Naive thymus-derived CD8-positive, alpha-beta T cell (primary cell): ENCODE measurements around the gene SOX10. TPM values are rescaled to one million over a fixed set of nuclear protein-coding genes. Genes with fewer than 3 reads are reported as not detected.
A peak's percentile ranks its signal among the peaks of the same experiment; 100 is the strongest.

ENCODE experiments used
- ATAC-seq, 2 donors: fragments of 150-1000 bp; cut with Tn5 transposase in 1 of 2; sonication (Bioruptor Pico), chemical (Tn5 transposase) in 1 of 2; 1 replicate in 1 of 2; 2 replicates in 1 of 2; pipeline ENCODE4 v1.10.0; 2021; ENCODE audit warnings: mild to moderate bottlenecking in 2 of 2, moderate library complexity in 2 of 2
- POLR2A ChIA-PET: fragments of 350-600 bp; sonication (Branson Sonifier 250); formaldehyde crosslinking; loops from one replicate; lab custom pipeline; 2021; ENCODE audit warnings: antibody characterized with exemption; lab: Charles Lee
- DNase-seq, 10 donors: peaks; one replicate each; pipeline versions ENCODE4 v3.0.0 to v3.0.0-alpha.2; 2020 to 2022
- H3K27ac Mint-ChIP-seq, 10 donors: one replicate each; pipeline ENCODE4 v1.8.0; 2020 to 2022; ENCODE audit warnings: mild to moderate bottlenecking in 10 of 10, mixed read lengths in 10 of 10, moderate library complexity in 4 of 10, inconsistent platforms in 1 of 10
- H3K27me3 Mint-ChIP-seq, 5 donors: one replicate each; pipeline ENCODE4 v1.8.0; 2021 to 2022; ENCODE audit warnings: mixed read lengths in 5 of 5
- H3K36me3 Mint-ChIP-seq, 3 donors: one replicate each; pipeline ENCODE4 v1.8.0; 2020 to 2022; ENCODE audit warnings: mixed read lengths in 3 of 3, mild to moderate bottlenecking in 2 of 3, inconsistent platforms in 1 of 3
- H3K4me1 Mint-ChIP-seq, 4 donors: one replicate each; pipeline ENCODE4 v1.8.0; 2021 to 2022; ENCODE audit warnings: mixed read lengths in 4 of 4
- H3K4me3 Mint-ChIP-seq, 10 donors: one replicate each; pipeline ENCODE4 v1.8.0; 2020 to 2022; ENCODE audit warnings: mild to moderate bottlenecking in 10 of 10, mixed read lengths in 10 of 10, moderate library complexity in 6 of 10, inconsistent platforms in 1 of 10
- H3K9me3 Mint-ChIP-seq, 9 donors: one replicate each; pipeline ENCODE4 v1.8.0; 2020 to 2022; ENCODE audit warnings: mixed read lengths in 9 of 9, mild to moderate bottlenecking in 3 of 9, inconsistent platforms in 1 of 9, moderate library complexity in 1 of 9
- polyA plus RNA-seq, 3 donors: library from polyadenylated mRNA; unstranded; fragments of 300-500 nt; fragmentation: Illumina TruSeq; gene quantifications; one replicate each; pipeline ENCODE4 v1.2.3, GENCODE V29; 2021
- total RNA-seq, 8 experiments: library from RNA in 2 of 8; stranded (reverse) in 2 of 8; gene quantifications; one replicate each; pipeline ENCODE4 v1.2.3 and lab custom pipeline; 2021 to 2026

Gene SOX10
- total and polyA plus RNA-seq, 5 experiments from 2014 or later: not detected

DNA sequence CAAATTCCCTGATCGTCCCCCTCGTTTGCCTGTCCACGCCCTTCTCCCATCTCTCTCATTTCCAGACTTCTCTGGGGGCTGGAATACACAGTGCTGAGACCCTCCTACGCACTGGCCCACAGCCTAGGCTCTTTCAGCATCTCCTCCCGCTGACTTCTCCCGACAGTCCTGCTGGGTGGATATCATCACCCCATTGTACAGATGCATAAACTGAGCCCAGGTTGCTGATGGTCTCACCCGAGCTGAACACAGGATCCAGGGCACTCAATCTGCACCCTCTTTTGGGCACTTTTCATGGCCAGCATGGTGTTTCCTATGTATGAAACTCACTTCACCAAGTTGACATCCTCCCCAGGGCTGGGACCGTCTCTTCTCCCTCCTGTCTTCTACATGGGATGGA lies 41.2 kb upstream of the SOX10 start:
- Mint-ChIP-seq H3K9me3 (no peaks in the 10 kb centered on the region), H3K36me3 (peaks cover 0 to 3% (median 0%) of the 10 kb centered on the region in 3 donors), H3K4me3 (no peak overlapping the region), H3K4me1 (peaks cover 0 to 7% (median 0%) of the 10 kb centered on the region in 4 donors), H3K27me3 (no peaks in the 10 kb centered on the region), H3K27ac (peak overlapping the region in 1 of 10 donors; percentile 18)
- DNase-seq (no peak), ATAC-seq (no peak)
- POLR2A ChIA-PET: no interaction called here

DNA sequence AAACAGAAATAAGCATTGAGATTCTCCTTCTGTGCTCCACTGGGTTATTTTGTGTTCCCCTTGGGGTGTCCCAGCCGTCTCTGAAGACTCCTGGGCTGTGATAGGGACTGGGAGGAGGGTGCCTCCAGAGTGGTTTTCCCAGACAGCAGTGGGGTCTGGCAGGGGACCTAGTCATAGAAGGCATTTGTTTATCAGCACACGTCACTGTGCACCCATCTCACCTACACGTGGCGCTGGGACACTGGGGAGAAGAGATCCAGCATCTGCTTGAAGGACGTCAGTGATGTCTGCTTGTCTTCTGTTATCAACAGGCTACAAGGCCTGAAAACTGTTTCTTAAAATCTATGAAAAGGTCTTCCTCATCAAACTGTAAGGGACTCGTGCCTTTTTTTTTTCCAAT lies 38.7 kb upstream of the SOX10 start:
- no peak overlapping the region for H3K27ac Mint-ChIP-seq

DNA sequence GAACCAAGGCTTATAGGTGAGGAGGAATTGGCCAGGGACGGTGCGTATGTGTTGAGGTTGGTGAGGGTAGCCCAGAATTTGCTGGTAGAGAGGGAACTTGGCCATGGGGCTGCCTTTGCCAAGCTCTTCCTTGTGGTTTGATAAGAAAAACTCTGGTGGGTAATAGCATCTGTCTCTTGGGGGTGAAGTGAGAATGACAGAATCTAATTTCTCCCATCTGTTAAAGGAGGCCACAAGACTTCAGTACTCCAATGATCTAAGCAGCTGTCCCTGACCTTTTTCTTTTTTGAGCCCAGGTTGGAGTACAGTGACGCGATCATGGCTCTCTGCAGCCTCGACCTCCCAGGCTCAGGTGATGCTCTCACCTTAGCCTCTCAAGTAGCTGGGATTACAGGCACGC lies 36.9 kb upstream of the SOX10 start:
- Mint-ChIP-seq H3K4me1 (peaks cover 0 to 7% (median 2%) of the 10 kb centered on the region in 4 donors), H3K36me3 (peaks cover 0 to 2% (median 0%) of the 10 kb centered on the region in 3 donors), H3K9me3 (no peaks in the 10 kb centered on the region), H3K4me3 (no peak overlapping the region), H3K27me3 (no peaks in the 10 kb centered on the region), H3K27ac (no peak overlapping the region)
- ATAC-seq (no peak), DNase-seq (no peak)
- POLR2A ChIA-PET: no interaction called here

More for the DNA sequence above, 38.7 kb upstream of the SOX10 start:
- no peaks in the 10 kb centered on the region for H3K27me3 Mint-ChIP-seq
- H3K4me1 Mint-ChIP-seq: peaks cover 0 to 10% (median 0%) of the 10 kb centered on the region in 4 donors
- no peak for DNase-seq
- no peaks in the 10 kb centered on the region for H3K9me3 Mint-ChIP-seq
- H3K36me3 Mint-ChIP-seq: peaks cover 0 to 3% (median 0%) of the 10 kb centered on the region in 3 donors
- H3K4me3 Mint-ChIP-seq: no peak overlapping the region
- POLR2A ChIA-PET: no interaction called here
- no peak for ATAC-seq

DNA sequence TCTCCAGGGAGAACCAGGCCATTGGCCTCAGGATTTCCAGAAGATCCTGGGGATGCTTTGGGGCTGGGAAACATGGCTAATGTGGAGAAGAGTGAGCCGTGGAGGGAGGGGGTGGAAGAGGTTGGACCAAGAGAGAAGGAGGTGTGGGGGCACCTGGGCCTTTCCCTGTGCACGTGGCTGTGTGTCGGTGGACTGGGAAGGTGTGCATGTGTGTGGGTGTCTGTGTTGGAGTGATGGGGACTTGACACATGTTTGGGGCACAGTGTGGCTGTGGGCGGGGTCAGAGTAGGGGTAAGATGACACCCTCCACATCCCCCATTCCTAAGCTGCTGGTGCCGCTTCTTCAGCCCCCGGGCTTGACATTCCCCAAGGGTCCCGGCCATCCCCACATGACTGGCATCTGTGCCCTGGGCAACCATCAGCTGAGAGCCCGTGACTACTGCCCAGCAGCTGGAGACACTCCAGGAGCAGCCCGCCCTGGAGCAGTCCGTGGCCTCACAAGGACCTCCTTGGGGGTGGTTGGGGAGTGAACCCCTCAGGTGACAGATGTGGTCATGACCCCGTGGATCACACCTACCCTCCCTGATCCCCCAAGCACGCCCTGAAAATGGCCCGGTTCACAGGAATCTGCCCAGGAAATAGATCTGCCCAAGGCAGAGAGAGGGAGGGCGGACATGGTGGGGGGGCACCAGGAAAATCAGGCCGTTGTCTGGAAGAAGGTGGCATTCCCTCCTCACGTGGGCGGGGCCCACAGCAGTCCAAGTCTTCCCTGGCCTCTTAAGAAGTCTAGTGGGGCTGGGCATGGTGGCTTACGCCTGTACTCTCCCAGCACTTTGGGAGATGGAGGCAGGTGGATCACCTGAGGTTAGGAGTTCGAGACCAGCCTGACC lies 34.8 kb upstream of the SOX10 start:
- H3K27ac Mint-ChIP-seq: no peak overlapping the region
- H3K4me1 Mint-ChIP-seq: peaks cover 0 to 9% (median 2%) of the 10 kb centered on the region in 4 donors
- POLR2A ChIA-PET: no interaction called here
- ATAC-seq: no peak
- H3K36me3 Mint-ChIP-seq: no peaks in the 10 kb centered on the region
- no peak overlapping the region for H3K4me3 Mint-ChIP-seq
- no peaks in the 10 kb centered on the region for H3K27me3 Mint-ChIP-seq
- DNase-seq: no peak
- no peaks in the 10 kb centered on the region for H3K9me3 Mint-ChIP-seq

DNA sequence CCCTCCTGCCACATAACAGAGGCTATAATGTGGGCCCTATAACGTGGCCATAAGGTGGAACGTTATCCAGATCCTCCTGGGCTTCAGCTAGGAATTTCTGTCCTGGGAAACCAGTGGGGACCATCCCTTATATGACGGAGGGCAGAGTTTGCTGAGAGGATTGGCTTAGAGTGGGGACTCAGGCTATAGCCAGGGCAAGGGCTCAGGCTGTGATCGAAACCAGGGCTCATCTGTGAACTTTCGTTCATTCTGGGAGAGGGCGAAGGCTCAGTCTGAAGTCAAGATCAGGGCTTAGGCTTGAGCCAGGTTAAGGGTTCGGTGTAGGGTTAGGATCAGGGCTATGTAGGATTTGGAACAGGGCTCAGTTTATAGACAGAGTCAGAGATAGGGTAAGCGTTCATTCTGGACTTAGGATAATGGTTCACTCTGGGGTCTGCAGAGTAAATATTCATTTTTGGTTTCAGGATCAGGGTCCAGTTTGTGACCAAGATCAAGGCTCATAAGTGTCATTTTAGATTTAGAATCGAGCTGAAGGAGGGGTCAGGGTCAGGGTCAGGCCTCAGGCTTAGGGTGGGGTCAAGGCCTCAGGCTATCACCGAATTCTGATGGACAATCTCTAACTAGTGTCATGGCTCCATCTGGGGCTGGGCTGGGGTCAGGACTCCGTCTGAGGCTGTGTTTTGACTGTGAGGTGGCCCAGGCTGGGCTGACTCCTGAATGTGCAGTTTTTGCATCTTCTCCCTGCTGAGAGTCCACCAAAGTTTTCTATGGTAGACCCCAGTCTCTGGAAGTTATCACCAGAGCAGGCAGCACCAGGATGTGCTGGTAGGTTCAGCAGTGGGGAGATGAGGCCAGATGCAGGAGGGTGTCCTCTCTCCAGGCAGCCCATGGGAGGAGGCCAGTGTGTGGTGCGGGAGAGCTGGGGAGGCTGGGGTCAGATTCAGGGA lies 33.9 kb upstream of the SOX10 start:
- Mint-ChIP-seq H3K4me1 (peaks cover 0 to 9% (median 2%) of the 10 kb centered on the region in 4 donors), H3K27ac (peak overlapping the region in 3 of 10 donors; percentile 12 to 65 (median 18)), H3K4me3 (no peak overlapping the region), H3K9me3 (no peaks in the 10 kb centered on the region), H3K27me3 (no peaks in the 10 kb centered on the region), H3K36me3 (no peaks in the 10 kb centered on the region)
- no peak for ATAC-seq
- POLR2A ChIA-PET: no interaction called here
- DNase-seq: no peak

DNA sequence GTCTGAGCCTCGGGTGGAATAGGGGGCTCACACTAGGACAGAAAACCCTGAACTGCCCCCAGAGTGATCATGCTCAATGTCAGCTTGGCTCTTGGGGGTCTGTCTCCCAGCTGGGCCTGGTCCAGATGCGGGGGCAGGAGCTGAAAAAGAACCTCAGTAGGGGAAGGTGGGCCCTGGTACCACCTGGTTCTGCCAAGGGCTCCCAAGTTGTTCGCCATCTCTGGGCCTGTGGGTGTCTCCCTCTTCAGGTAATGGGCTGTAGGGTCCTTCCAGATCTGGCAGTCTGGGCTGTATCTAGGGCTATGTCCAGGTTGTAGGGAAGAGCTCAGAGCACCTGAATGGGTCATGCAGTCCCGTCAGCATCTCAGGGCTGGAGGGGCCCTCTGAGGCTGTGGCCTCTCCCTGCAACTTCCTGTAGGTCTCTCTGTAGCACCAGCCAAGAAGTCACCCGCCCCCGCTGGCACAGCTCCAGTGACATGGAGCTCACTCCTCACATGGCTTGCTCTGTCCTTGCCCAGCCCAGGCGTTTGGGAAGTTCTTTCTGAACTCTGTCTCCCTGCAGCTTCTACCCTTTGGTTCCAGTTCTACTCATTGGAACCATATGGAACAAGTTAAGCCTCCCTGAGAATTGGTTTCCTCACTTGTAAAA lies 33.0 kb upstream of the SOX10 start:
- no peak for DNase-seq
- Mint-ChIP-seq H3K9me3 (no peaks in the 10 kb centered on the region), H3K27me3 (no peaks in the 10 kb centered on the region), H3K36me3 (no peaks in the 10 kb centered on the region), H3K4me3 (no peak overlapping the region), H3K27ac (peak overlapping the region in 1 of 10 donors; percentile 12), H3K4me1 (peaks cover 0 to 9% (median 2%) of the 10 kb centered on the region in 4 donors)
- POLR2A ChIA-PET: no interaction called here
- ATAC-seq: no peak

DNA sequence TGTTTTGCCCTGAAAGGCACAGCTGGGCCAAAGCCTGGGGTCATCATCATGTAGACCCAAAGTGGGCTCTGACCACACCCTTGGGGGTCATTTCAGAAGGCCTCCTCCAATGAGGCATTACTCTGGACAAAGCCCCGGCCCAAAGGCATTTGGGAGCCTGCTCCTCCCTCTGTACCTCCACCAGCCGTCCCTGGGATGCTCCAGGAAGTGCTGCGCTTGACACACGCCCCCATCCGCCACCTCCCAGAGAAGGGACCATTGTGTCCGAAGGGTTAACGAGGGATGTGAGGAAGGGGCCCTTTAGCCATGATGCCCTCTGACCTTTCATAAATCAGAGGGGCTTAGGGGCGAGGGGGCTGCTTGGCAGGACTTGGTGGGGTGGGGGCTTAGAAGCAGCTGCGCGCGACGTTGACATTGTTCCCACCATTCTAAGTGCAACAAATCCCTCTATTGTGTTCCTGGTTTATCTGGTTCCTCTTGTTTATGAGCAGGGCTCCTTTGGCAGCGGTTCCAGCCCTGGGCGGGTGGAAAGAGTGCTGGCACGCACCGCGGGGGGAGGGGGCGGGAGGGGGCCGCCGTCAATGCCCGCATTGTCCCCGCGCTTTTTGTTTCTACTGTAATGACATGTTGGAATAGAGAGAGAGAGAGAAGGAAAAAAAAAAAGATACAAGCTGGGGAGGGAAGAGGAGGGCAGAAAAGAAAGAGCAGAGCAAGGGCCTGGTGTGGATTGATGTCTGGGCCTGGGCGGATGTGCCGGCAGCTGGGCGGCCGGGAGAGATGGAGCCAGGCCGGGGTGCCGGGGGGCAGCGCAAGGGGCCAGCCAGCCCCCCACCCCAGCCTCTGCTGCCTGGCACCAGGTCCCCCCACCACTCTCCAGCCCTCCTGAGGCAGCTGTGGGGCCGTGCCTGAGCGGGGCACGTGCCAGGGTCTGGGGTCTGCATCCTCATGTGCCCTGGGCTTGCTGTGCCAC lies 32.1 kb upstream of the SOX10 start:
- ATAC-seq: no peak
- POLR2A ChIA-PET: no interaction called here
- no peak overlapping the region for H3K4me3 Mint-ChIP-seq
- no peaks in the 10 kb centered on the region for H3K36me3 Mint-ChIP-seq
- peaks cover 0 to 9% (median 2%) of the 10 kb centered on the region in 4 donors for H3K4me1 Mint-ChIP-seq
- H3K9me3 Mint-ChIP-seq: no peaks in the 10 kb centered on the region
- H3K27ac Mint-ChIP-seq: peak overlapping the region in 1 of 10 donors; percentile 17
- no peak for DNase-seq
- no peaks in the 10 kb centered on the region for H3K27me3 Mint-ChIP-seq

DNA sequence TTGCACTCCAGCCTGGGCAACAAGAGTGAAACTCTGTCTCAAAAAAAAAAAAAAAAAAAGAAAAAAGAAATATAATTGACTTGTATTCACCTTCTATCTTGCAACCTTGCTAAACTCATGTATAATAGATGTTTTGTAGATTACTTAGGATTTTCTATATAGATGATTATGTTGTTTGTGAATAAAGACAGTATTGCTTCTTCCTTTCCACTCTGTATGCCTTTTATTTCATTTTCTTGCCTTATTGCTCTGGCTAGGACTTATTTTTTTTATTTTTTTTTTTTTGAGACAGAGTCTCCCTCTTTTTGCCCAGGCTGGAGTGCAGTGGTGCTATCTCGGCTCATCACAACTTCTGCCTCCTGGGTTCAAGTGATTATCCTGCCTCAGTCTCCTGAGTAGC lies 29.7 kb upstream of the SOX10 start:
- no peaks in the 10 kb centered on the region for H3K36me3 Mint-ChIP-seq

DNA sequence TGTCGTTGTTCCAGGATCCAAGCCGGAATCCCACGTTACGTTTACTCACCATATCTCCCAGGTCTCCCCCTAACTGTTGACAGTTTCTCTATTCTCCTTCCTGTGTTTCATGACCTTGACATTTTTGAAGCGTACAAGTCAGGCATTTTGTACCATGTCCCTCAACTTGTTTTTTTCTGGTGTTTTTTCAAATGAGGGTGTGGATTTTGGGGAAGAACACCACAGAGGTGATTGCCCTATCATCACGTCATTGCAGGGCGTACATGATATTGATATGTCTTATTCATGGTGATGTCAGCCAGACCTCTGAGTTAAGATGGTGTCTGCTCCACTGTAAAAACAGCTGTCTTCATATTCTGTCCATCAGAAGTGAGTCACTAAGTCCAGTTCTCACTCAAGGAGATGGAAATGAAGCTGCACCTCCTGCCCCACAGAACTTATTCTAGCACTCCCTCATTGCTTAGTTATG lies 28.3 kb upstream of the SOX10 start:
- POLR2A ChIA-PET: no interaction called here
- no peak overlapping the region for H3K4me3 Mint-ChIP-seq

More for the DNA sequence above, 29.7 kb upstream of the SOX10 start:
- POLR2A ChIA-PET: interaction anchor here (0.7 kb wide), 1 partner anchor 21 kb away, joined by 4 read pairs; no protein-coding TSS in a partner anchor
- no peak overlapping the region for H3K27ac Mint-ChIP-seq
- peaks cover 1 to 11% (median 7%) of the 10 kb centered on the region in 4 donors for H3K4me1 Mint-ChIP-seq
- no peaks in the 10 kb centered on the region for H3K9me3 Mint-ChIP-seq
- H3K4me3 Mint-ChIP-seq: no peak overlapping the region
- H3K27me3 Mint-ChIP-seq: no peaks in the 10 kb centered on the region
- ATAC-seq (no peak), DNase-seq (no peak)

DNA sequence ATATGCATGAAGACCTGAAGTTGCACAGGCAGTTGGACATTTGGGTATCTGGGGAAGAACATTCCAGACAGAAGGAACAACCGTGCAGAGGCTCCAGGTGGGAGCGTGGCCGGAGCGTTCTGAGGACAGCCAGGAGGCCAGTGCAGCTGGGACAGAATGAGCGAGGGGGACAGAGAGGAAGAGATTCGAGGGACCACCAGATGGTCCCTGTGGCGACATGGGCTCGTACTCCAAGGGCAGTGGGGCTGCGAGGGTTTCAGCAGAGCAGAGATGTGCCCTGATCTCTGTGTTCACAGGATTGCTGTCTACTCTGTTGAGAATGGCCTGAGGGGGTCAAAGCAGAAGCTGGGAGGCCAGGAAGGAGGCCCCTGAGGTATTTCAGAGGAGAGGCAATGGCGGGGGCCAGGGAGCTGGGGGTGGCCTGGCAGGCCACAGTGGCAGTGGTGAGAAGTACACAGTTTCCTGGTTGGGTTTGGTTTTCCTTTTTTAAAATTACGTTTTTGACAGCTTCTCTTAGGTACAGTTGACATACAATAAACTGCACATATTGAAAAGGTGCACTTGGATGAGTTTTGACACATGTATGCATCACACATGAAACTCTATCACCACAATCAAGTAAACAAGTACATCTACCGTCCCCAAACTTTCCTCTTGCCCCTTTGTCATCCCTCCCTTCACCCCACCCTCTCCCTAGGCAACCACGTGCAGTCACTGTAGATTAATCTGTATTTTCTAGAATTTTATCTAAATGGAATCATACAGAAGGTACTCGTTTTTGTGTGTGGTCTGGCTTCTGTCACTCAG lies 24.8 kb upstream of the SOX10 start:
- DNase-seq (no peak), ATAC-seq (no peak)
- Mint-ChIP-seq H3K9me3 (no peaks in the 10 kb centered on the region), H3K36me3 (no peaks in the 10 kb centered on the region), H3K4me3 (peak overlapping the region in 1 of 10 donors; percentile 64), H3K27me3 (no peaks in the 10 kb centered on the region), H3K4me1 (peaks cover 5 to 13% (median 7%) of the 10 kb centered on the region in 4 donors), H3K27ac (peak overlapping the region in 7 of 10 donors; percentile 25 to 87 (median 49))
- POLR2A ChIA-PET: no interaction called here

More for the DNA sequence above, 28.3 kb upstream of the SOX10 start:
- H3K9me3 Mint-ChIP-seq: no peaks in the 10 kb centered on the region
- H3K36me3 Mint-ChIP-seq: no peaks in the 10 kb centered on the region
- no peaks in the 10 kb centered on the region for H3K27me3 Mint-ChIP-seq
- no peak for ATAC-seq
- DNase-seq: no peak
- no peak overlapping the region for H3K27ac Mint-ChIP-seq
- peaks cover 6 to 16% (median 9%) of the 10 kb centered on the region in 4 donors for H3K4me1 Mint-ChIP-seq
